Fibroblast of skin of abdomen (primary cell): ENCODE data around the gene DLGAP4.
"Not testable (repeated sequence)": the region's sequence is repeated elsewhere in the genome, so short reads cannot be mapped to it uniquely, and the experiment has no call there.

Source experiments
- DNase-seq: peaks from one replicate; pipeline ENCODE4 v3.0.0-alpha.2; 2013

Gene DLGAP4

GRCh38 chr20:36355469-36356171, 49.5 kb downstream of the DLGAP4 start:
- DNase-seq, result no peak

- DNase-seq, result no peak
Observed at GRCh38 chr20:36359668-36360406, 53.7 kb downstream of the DLGAP4 start.

GRCh38 chr20:36360429-36360828, 54.3 kb downstream of the DLGAP4 start:
- no peak for DNase-seq

- DNase-seq, result no peak
Observed at GRCh38 chr20:36361406-36361805, 55.3 kb downstream of the DLGAP4 start.

GRCh38 chr20:36362261-36362660, 56.1 kb downstream of the DLGAP4 start:
- no peak for DNase-seq

- no peak for DNase-seq
Observed at GRCh38 chr20:36362978-36363713, 57.0 kb downstream of the DLGAP4 start.

- no peak for DNase-seq
Observed at GRCh38 chr20:36364506-36364905, 58.4 kb downstream of the DLGAP4 start.

GRCh38 chr20:36366623-36367369, 60.7 kb downstream of the DLGAP4 start:
- no peak for DNase-seq

- no peak for DNase-seq
Observed at GRCh38 chr20:36367370-36367745, 61.2 kb downstream of the DLGAP4 start.

- no peak for DNase-seq
Observed at GRCh38 chr20:36367907-36368799, 62.0 kb downstream of the DLGAP4 start.

GRCh38 chr20:36368869-36369268, 62.7 kb downstream of the DLGAP4 start:
- no peak for DNase-seq

- DNase-seq, result no peak
Observed at GRCh38 chr20:36369739-36370138, 63.6 kb downstream of the DLGAP4 start.

- no peak for DNase-seq
Observed at GRCh38 chr20:36370991-36371790, 65.1 kb downstream of the DLGAP4 start.

GRCh38 chr20:36372666-36373065, 66.5 kb downstream of the DLGAP4 start:
- DNase-seq, result no peak

GRCh38 chr20:36373089-36373488, 67.0 kb downstream of the DLGAP4 start:
- DNase-seq, result no peak

- DNase-seq, result no peak
Observed at GRCh38 chr20:36374995-36375394, 68.9 kb downstream of the DLGAP4 start.

- DNase-seq, result no peak
Observed at GRCh38 chr20:36377348-36378326, 71.5 kb downstream of the DLGAP4 start.

- DNase-seq, result no peak
Observed at GRCh38 chr20:36378686-36379085, 72.5 kb downstream of the DLGAP4 start.

- DNase-seq, result not testable (repeated sequence)
Observed at GRCh38 chr20:36379914-36380313, 73.8 kb downstream of the DLGAP4 start.
